HG02623 (cell line): ENCODE data around the gene HMCN1.

Experiments used
- ATAC-seq: cut with Tn5 transposase; IDR thresholded peaks from one replicate; pipeline ENCODE4 v1.9.1; 2021; ENCODE audit warnings: moderate library complexity; ENCODE audit not compliant: unreplicated experiment

The HMCN1 gene

DNA sequence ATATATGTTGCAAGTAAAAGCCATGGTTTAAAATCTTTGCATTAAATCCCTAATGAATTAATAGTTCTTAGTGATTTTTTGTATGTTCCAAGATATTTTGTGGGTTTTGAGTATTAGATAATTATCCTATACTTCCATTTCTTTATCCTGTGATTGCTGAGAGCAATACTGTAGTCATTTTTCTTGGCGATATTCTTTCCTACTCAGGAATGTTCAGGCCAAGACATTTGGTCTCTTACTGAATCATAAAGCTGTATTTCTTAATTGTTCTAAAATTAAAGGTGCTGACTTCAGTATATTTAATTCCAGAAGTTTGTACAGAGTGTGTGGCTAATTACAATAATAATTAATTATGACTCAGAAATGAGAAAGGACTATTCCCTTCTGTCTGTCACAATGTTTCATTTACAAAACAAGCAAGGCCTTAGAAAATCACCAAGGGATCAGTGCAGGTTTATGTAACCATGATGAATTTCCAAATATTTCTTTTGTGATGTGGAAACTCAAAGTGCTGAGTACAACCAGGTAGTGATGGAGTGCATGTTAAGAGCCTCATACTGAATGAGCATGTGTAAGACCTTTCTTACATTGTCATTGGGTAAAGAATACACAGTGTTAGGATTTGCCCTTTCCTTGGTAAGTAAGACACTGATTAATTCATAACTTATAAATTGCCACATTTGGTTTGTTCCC, 161.2 kb downstream of the HMCN1 start:
- no peak for ATAC-seq

- no peak for ATAC-seq
These were observed 162.7 kb downstream of the HMCN1 start for GRCh38 chr1:185896863-185897262.

GRCh38 chr1:185906186-185906585, 172.0 kb downstream of the HMCN1 start:
- no peak for ATAC-seq

- no peak for ATAC-seq
These were observed 173.1 kb downstream of the HMCN1 start for GRCh38 chr1:185907246-185907645.

GRCh38 chr1:185911978-185912377, 177.8 kb downstream of the HMCN1 start:
- no peak for ATAC-seq

DNA sequence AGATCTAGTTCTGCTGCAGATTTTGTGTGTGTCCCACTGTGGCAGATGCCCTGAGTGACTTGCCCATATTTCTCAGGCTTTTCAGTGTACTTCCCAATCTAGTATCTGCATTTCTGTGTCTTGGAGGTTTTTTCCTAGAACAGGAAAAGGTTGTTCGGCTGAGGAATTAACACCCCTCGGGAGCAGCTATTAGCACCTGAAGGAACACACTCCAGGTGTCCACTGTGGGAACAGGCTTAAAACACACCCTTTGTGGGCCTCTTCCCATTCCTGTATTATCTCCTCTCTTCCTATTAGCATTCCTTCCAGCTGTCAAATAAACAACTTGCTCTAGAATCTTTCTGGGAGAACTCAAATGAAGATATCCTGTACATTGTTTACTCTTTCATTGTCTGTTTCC, 178.3 kb downstream of the HMCN1 start:
- no peak for ATAC-seq

DNA sequence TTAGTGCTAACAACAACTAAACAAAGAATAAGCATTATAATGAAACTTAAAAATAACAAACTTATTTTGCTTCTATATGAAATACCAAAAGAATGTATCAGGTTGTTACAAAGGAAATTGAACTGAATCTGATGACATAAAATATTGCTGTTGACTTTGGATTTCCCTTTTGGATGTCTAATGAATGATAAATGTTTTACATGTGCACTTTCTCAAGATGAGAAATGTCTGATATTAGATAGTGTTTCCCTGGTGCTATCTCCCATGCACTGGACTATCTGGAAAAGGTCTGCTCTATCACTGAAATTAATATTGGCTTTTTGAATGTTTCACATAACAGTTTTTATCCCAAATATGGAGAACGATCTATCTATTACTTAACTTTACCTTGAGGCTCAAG, 179.9 kb downstream of the HMCN1 start:
- no peak for ATAC-seq

GRCh38 chr1:185916861-185917260, 182.7 kb downstream of the HMCN1 start:
- ATAC-seq: no peak

GRCh38 chr1:185917646-185918045, 183.5 kb downstream of the HMCN1 start:
- no peak for ATAC-seq

DNA sequence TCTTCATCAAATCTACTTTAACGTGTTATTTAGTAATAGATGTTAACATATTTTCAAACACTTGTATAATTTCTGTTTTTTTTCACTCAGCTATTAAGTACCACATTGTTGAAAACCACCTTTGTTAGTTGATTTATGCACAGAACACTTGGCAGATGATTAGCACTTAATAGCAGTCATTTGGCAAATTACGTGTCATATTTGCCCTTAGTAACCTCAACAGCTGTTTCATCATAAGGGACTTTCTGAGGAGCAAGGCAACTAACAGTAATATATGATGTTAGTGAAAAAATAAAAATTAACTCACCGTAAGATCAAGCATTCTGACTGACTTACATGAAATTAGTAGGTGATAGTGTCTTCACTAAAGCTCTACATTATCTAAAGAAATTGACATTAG, 186.4 kb downstream of the HMCN1 start:
- ATAC-seq: no peak

- no peak for ATAC-seq
These were observed 187.4 kb downstream of the HMCN1 start for GRCh38 chr1:185921636-185922035.

DNA sequence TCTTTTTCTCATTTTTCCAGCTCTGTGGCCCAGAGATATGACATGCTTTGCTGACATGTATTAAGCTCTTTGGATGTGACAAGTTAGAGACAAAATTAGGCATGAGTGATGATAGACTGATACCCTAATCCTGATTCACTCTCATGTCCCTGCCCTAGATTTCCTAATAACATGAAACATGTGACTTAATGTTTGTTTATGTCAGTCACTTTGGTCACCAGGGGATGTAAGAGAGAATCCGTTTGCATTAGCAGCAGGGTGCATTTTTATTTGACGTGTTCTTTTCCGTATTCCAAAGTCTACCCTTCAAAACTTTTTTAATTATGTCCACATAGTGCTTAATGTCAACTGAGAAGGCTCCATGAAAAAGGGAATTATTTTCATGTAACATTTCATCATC, 192.4 kb downstream of the HMCN1 start:
- ATAC-seq: no peak

DNA sequence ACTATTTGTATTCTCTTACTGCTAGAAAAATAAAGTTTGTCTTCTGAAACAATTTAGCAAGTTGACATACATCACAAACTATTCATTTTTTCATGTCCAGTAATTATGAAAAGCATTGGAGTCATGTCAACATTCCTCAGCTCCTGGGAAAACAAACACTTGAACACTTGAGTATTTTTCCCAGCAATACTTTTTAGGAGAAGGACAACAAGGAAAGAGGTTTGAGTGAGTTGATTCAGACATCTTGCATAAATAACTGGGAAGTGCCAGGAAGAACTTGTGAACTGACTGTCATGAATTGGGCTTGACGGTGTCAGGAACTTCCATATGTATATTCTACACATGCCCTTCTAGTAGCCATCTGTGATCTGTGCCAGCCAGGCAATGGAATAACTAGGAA, 195.6 kb downstream of the HMCN1 start:
- no peak for ATAC-seq

- no peak for ATAC-seq
These were observed 197.2 kb downstream of the HMCN1 start for GRCh38 chr1:185931438-185931837.

- ATAC-seq: no peak
These were observed 199.4 kb downstream of the HMCN1 start for GRCh38 chr1:185933580-185933979.

GRCh38 chr1:185934476-185935189, 200.4 kb downstream of the HMCN1 start:
- no peak for ATAC-seq

DNA sequence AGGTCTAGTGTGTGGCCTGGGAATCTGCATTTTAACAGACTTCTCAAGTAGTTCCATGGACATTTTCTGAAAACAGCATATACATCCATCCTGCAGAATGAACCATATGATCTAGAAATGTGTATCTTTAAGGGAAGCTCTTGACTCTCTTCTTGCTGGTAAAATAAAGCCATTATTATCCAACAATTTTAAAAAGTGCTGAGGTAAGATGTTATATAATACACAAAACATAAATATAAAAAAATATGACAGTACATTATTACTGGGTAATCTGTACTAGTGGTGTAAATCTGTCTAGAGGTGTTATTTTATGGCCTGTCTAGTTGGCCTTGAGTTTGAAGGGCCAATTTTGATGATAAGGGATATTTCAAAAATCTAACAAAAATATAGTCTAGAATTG, 201.2 kb downstream of the HMCN1 start:
- ATAC-seq: no peak

GRCh38 chr1:185936641-185937040, 202.4 kb downstream of the HMCN1 start:
- ATAC-seq: no peak

DNA sequence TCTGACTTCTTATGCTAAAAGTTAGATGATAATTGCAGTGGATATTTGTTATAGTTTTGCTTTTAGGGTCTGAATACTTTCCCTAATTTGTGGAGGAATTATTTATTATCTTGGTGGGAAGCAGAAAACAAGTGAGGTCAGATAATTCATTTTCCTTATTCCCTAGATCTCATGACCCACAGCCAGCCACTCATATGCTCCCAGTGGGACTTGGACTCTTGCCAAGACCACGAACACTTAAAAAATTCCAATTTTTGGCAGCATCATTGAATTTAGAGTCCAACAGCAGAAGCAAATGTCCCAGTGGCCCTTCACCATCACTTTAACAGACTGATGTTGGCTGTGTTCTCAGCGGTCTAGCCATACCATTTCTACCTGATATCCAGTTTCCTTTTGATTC, 204.2 kb downstream of the HMCN1 start:
- ATAC-seq: no peak

- ATAC-seq: no peak
These were observed 205.0 kb downstream of the HMCN1 start for GRCh38 chr1:185939142-185939541.

DNA sequence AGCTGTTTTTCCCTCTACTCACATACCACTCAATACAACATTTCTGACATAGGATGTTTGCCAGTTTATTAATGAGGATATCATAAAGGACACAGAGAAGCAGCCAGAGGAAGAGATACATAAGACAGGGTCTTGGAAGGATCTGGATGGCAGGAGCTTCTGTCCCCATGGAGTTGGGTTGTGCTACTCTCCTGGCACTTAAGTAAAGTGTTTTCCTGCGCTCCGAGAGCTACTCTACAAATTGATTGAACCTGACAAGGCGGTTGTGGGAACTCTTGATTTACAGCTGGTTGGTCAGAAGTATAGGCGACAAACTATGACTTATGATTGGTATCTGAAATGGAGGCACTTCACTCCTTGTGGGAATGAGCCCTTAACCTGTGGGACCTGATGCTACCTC, 208.8 kb downstream of the HMCN1 start:
- no peak for ATAC-seq

- ATAC-seq: no peak
These were observed 222.7 kb downstream of the HMCN1 start for GRCh38 chr1:185956881-185957280.
